ENCODE data around the gene TADA3. TPM values are rescaled to one million over a fixed set of nuclear protein-coding genes. Genes with fewer than 3 reads are reported as not detected.

Gene TADA3
- total and polyA plus RNA-seq, 2 donors (not counting 3 experiments of a cell fraction or from before 2014, with no cell fraction given), result 27.8 to 31.0 TPM

DNA sequence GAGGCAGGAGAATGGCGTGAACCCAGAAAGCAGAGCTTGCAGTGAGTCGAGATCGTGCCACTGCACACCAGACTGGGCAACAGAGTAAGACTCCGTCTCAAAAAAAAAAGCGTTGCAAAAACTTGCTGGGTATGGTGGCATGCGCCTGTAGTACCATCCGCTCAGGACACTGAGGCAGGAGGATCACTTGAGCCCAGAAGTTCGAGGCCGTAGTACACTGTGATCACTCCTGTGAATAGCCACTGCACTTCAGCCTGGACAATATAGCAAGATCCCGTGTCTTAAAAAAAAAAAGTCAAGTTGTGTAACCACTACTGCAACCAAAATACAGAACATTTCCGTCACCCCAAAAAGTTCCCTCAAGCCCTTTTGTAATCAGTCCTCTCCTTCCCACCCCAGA lies 2.1 kb upstream of the TADA3 start:
- Histone ChIP-seq H2AFZ (ENCODE audit: low read depth, low read length) (no peak overlapping the region), H3K4me2 (ENCODE audit: insufficient read depth, low read length) (no peak overlapping the region), H3K4me3 (replicated peaks in 1 of 3; ENCODE audit: insufficient read depth in 1 of 3, low read depth in 1 of 3, low read length in 3 of 3) (no peak overlapping the region), H3K9me3 (replicated peaks; ENCODE audit: control insufficient read depth, insufficient read depth, low read length) (no peaks in the 10 kb centered on the region), H4K20me1 (replicated peaks; ENCODE audit: control insufficient read depth, extremely low read depth, insufficient read depth, low read length) (no peaks in the 10 kb centered on the region), H3K27ac (ENCODE audit: insufficient read depth, low read depth, low read length) (no peak overlapping the region), H3K27me3 (ENCODE audit: control insufficient read depth in 2 of 2, insufficient read depth in 2 of 2, low read length in 2 of 2) (no peaks in the 10 kb centered on the region), H3K9ac (replicated peaks; ENCODE audit: extremely low read depth, insufficient read depth, low read length) (no peak overlapping the region), H3K4me1 (ENCODE audit: control insufficient read depth, extremely low read depth, insufficient read depth, low read length) (peaks cover 13% of the 10 kb centered on the region), H3K36me3 (ENCODE audit: control insufficient read depth in 2 of 2, extremely low read depth in 1 of 2, insufficient read depth in 2 of 2, low read length in 2 of 2) (peaks cover 3 to 11% of the 10 kb centered on the region in 2 experiments), H3K79me2 (ENCODE audit: control insufficient read depth, insufficient read depth, low read length) (peaks cover 43% of the 10 kb centered on the region), H3K9me1 (replicated peaks; ENCODE audit: control insufficient read depth, extremely low read depth, insufficient read depth, low read length) (no peaks in the 10 kb centered on the region)
- intact Hi-C loops (cut with micrococcal nuclease), result loop anchor here (5.0 kb wide), 1 partner anchor 77 kb away; no protein-coding TSS in a partner anchor
- no peak for TF ChIP-seq EZH2 (IDR thresholded peaks at IDR 0.05; ENCODE audit: borderline replicate concordance, low read depth, low read length, severe bottlenecking)
- no peak for TF ChIP-seq JUN (IDR thresholded peaks at IDR 0.05; ENCODE audit: borderline replicate concordance, insufficient read depth, insufficient read length, low read depth)
- no peak for TF ChIP-seq GATA2 (IDR thresholded peaks at IDR 0.05; ENCODE audit: insufficient read depth, insufficient read length, low read depth, low read length)
- no peak for TF ChIP-seq FOS (IDR thresholded peaks at IDR 0.05; ENCODE audit: borderline replicate concordance, insufficient read depth, low read length)
- no peak for TF ChIP-seq MYC (IDR thresholded peaks at IDR 0.05; ENCODE audit: low read depth, low read length)
- no peak for TF ChIP-seq POLR2A (IDR thresholded peaks at IDR 0.05; ENCODE audit: low read depth, low read length)
- TF ChIP-seq, protein P1, sequence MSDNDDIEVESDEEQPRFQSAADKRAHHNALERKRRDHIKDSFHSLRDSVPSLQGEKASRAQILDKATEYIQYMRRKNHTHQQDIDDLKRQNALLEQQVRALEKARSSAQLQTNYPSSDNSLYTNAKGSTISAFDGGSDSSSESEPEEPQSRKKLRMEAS (IDR thresholded peaks at IDR 0.05; ENCODE audit: insufficient read depth, insufficient read length), result no peak
- TF ChIP-seq, protein P2, sequence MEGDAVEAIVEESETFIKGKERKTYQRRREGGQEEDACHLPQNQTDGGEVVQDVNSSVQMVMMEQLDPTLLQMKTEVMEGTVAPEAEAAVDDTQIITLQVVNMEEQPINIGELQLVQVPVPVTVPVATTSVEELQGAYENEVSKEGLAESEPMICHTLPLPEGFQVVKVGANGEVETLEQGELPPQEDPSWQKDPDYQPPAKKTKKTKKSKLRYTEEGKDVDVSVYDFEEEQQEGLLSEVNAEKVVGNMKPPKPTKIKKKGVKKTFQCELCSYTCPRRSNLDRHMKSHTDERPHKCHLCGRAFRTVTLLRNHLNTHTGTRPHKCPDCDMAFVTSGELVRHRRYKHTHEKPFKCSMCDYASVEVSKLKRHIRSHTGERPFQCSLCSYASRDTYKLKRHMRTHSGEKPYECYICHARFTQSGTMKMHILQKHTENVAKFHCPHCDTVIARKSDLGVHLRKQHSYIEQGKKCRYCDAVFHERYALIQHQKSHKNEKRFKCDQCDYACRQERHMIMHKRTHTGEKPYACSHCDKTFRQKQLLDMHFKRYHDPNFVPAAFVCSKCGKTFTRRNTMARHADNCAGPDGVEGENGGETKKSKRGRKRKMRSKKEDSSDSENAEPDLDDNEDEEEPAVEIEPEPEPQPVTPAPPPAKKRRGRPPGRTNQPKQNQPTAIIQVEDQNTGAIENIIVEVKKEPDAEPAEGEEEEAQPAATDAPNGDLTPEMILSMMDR (IDR thresholded peaks at IDR 0.05; ENCODE audit: extremely low read depth in 1 of 2, insufficient read depth in 1 of 2, low read depth in 1 of 2, low read length in 2 of 2), result no peak
- no peak for TF ChIP-seq POLR2AphosphoS5 (IDR thresholded peaks at IDR 0.05; ENCODE audit: insufficient read depth, low read depth, low read length)
- DNase-seq (ENCODE audit: low read depth, low spot score) (no peak), FAIRE-seq (no peak)
- CTCF ChIA-PET, result no interaction called here
- dilution Hi-C loops (cut with MboI; ENCODE audit: extremely low pct_ligation_motif_present, low sequenced_read_pairs), result no loop called here
- no TSS peak for BruUV-seq (replicated peaks)
- POLR2A ChIA-PET, result no interaction called here
